Measurements from ENCODE around the gene SMOC1.

Gene SMOC1

DNA sequence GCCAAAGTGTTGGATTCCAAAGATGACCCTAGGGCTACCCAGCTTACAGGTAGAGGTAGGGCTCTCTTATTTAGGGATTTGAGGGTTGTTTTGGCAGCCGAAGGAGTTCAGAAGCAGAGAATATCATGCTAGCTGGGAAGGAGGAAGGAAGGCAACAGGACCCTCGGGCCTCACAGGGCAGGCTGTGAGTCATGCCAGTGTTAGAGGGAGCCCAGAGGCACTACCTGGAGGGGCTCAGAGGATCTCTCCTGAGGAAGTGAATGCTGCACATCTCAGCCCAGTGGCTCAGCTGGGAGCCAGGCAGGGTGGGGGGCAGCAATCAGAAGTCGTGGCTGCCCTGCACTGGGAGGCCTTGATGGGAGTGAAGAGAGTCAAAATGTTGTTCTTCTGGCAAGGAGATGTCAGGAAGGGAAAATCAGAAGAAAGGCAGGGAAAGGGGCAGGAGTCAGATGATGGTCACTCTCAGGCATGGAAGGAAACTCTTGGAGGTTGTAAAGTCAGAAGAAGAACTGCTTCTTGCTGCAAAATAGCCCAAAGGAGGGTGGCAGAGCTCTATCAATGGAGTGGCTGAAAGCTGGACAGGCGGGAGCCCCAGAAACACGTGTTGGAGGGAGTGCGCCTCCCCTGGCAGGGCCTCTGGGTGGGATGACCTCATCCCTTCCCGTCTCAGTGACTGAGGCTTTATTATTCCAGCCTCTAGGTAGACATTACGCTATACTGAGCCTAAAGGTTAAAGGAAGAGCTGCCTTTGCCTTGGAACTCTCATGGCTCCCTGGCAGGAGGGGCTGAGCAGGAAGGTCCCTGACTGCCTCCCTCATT is 141.3 kb downstream of the SMOC1 start:
- no peak for TF ChIP-seq ZNF274 (IDR thresholded peaks at IDR 0.05; ENCODE audit: low read depth, low read length)
- no peak overlapping the region for H3K4me3 ChIP-seq (ENCODE audit: low read length)

DNA sequence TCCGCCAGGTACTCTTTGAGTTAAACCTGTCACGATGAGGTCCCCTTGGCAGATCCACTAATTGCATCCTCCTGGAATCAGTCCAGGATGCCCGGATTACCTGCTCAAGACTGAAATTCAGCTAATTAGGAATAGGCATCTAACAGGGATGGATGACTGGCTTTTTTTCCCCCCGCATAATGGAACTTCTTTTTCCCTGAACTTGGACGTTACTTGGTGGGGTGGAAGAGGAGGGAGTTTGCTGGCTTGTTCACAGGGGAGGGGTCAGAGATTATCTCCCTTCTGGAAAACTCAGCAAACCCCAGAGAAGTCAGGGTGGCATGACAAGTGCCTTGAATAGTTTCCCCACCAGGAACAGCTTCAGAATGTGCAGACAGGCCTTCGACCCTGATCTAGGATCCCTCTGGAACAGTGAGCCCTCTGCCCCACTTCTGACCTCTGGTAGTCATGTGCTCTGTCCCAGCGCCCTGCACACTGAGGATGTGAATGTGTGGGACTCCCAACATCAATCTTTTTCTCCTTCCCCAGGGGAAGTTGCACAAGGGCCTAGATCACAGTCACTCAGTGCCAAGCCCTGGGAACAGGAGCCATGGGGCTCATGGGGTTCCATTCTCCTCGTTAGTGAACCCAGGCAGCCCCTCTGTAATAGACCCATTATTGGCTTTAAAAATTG is 142.5 kb downstream of the SMOC1 start:
- no peak overlapping the region for H3K4me3 ChIP-seq (ENCODE audit: low read length)
- no peak for TF ChIP-seq ZNF274 (IDR thresholded peaks at IDR 0.05; ENCODE audit: low read depth, low read length)

DNA sequence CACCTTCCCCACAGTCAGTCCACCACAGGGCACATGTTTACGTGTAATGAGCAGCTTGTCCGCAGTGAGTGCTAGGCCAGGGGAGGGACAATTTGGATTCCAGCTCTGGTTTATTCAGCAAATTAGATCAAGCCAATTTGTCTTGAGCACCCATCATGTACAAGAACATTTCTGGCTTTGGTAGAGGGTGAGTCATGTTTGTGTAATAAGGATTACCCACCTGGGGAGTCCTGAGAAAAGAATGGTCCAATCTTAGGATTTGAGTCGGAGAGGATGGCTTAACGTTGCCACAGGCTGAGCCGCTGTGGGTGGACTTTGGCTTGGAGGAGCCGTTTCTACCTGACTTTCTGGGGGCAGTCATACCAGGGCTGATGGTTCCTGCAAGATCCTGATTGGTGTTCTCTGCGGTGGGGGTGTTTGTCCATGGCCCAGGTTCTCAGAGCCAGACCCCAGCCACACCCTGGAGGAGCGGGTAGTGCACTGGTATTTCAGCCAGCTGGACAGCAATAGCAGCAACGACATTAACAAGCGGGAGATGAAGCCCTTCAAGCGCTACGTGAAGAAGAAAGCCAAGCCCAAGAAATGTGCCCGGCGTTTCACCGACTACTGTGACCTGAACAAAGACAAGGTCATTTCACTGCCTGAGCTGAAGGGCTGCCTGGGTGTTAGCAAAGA is 143.7 kb downstream of the SMOC1 start:
- H3K4me3 ChIP-seq (ENCODE audit: low read length) = no peak overlapping the region
- TF ChIP-seq ZNF274 (IDR thresholded peaks at IDR 0.05; ENCODE audit: low read depth, low read length) = no peak

DNA sequence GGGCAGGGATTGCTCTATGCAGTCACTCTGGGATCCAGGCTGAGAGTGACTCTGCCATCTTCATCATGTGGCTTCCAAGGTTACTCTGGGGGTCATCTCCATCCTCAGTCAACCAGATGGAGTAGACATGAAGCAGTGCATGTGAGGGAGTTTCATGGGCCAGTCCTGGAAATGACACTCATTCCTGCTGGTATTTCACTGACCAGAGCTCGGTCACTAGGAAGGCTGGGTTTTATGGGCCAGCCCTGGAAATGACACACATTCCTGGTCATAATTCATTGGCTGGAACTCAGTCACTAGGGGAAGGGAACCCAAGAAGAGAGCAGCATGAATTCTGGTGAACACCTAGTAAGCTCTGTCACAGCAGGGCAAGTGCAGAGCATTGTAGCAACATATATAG is 144.7 kb downstream of the SMOC1 start:
- no peak for TF ChIP-seq ZNF274 (IDR thresholded peaks at IDR 0.05; ENCODE audit: low read depth, low read length)
- H3K4me3 ChIP-seq (ENCODE audit: low read length) = no peak overlapping the region

DNA sequence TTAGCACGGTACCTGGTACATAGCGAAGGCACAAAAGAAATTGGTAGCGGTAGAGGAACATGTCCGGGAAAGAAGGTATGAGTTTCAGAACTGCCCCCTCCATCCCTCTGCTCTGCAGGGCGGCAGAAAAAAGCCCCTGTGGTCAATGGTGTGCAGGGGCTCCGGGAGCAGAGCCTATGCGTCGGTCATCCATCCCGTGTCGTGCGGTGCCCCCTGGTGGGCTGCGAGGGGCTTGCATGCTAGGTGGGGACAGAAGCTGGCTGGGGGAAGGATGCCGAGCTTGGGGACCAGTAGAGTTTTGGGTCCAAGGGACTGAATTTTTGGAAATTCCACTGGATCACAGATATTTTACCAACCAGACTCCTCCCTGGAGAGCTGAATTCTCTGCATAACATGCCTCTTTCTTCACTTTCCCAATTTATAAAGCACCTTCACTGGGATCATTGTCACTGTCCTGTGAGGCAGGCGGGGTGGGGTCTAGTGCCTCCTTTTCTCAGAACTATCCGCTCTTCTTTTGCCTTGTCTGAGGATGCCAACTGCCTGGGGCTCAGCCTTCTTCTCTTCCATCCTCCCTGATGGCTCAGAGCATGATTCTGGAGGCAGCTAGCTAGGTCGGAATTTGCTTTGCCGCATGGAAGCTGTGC is 148.7 kb downstream of the SMOC1 start:
- no peak overlapping the region for H3K4me3 ChIP-seq (ENCODE audit: low read length)
- TF ChIP-seq ZNF274 (IDR thresholded peaks at IDR 0.05; ENCODE audit: low read depth, low read length) = no peak

DNA sequence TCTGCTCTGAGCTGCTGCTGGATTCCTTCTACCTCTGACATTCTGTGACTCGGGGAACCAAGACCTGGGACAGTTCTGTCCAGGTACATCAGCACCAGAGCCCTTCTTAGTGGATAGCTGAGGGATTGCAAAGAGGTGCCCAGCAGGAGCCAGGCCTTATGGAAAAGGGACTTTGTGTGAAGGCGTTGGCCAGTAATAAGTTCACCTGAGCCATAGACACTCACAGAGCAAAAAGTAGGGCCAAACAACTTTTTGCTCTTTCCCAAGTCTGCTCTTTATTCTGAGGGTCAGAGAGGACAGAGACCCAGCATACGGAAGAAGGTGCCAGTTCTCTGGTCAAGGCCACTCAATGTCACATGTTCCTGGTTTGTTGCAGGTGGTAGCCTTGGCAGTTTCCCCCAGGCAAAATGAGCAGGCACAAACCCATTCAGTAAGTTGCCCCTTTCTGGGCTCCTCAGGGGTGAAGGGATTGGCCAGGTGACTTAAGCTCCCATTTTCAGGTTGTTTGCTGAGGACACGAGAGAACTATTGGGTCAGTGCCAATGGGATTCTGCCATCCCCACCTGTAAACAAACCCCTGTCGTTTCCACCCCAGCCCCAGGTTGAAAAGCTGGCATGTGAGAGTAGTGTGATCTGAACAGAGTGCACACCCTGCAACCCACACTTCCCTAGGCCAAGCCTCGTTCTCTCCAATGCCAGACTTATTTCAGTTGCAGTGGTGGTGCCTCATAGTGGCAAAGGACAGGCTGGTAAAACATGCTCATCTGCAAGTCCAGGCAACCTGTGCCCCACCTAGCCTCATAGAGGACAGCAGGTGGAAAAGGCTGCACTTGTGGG is 150.3 kb downstream of the SMOC1 start:
- H3K4me3 ChIP-seq (ENCODE audit: low read length) = no peak overlapping the region
- no peak for TF ChIP-seq ZNF274 (IDR thresholded peaks at IDR 0.05; ENCODE audit: low read depth, low read length)

DNA sequence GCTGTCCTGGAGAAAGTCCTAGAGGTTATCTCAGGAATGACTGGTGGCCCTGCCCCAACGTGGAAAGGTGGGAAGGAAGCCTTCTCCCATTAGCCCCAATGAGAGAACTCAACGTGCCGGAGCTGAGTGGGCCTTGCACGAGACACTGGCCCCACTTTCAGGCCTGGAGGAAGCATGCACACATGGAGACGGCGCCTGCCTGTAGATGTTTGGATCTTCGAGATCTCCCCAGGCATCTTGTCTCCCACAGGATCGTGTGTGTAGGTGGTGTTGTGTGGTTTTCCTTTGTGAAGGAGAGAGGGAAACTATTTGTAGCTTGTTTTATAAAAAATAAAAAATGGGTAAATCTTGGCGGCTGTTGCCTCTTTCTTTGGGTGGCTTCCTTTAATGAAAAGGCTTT is 152.8 kb downstream of the SMOC1 start:
- TF ChIP-seq ZNF274 (IDR thresholded peaks at IDR 0.05; ENCODE audit: low read depth, low read length) = no peak
- H3K4me3 ChIP-seq (ENCODE audit: low read length) = no peak overlapping the region

DNA sequence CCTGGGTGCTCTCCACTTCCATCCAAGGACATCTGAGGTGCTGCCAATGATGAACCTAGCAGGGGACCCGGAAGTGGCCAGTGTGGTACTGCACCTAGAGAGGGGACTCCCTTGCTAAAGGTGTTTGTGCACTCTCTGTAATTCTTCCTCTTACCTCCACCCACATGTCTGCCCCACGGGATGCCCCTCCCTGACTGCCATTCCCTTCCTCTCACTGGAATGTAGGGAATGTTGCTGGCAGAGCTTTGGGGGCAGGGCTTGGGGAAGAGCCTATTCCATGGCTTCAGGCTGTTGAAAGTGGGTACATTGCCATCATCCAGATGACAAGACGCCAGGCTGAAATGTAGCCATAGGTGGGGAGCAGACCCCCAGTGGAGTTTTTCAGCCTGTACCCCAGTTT is 153.2 kb downstream of the SMOC1 start:
- no peak for TF ChIP-seq ZNF274 (IDR thresholded peaks at IDR 0.05; ENCODE audit: low read depth, low read length)
- no peak overlapping the region for H3K4me3 ChIP-seq (ENCODE audit: low read length)

DNA sequence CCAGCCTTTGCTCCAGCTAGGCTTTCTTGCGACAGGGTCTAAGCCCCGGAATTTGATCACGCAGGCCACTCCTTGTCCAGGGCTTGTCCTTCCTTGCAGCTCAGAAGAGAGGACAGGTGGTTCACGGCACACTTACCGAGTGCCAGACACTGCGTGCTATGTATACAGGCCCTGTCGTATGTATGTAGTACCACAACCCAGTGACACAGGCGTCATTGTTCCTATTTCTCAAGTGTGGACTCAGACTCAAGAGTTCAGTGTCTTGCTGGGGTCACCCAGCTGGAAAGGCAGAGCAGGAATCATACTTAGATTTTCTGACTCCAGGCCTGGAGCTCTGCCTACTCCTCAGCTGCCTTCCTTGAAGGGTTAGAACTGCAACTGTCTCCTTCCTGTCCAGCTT is 153.9 kb downstream of the SMOC1 start:
- H3K4me3 ChIP-seq (ENCODE audit: low read length) = no peak overlapping the region
- TF ChIP-seq ZNF274 (IDR thresholded peaks at IDR 0.05; ENCODE audit: low read depth, low read length) = no peak

DNA sequence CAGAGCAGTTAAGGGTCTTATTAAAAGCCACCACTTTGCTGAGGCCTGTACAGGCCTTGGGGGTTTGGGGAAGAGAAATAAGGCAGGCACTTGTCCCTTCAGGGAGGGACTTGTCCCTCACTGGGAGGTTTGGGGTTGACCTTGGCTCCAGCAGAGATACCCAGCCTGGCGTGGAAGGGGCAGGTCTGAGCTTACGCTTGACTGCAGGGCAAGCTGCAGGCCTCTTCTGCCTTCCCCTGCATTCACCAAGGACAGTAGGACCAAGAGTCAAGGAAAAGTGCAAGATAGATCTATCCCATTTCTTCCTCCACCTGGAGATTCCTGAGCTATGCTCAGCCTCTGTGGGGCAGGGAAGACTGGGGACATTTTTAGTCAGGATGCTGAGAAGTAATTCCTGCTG is 154.3 kb downstream of the SMOC1 start:
- TF ChIP-seq ZNF274 (IDR thresholded peaks at IDR 0.05; ENCODE audit: low read depth, low read length) = no peak
- H3K4me3 ChIP-seq (ENCODE audit: low read length) = no peak overlapping the region

DNA sequence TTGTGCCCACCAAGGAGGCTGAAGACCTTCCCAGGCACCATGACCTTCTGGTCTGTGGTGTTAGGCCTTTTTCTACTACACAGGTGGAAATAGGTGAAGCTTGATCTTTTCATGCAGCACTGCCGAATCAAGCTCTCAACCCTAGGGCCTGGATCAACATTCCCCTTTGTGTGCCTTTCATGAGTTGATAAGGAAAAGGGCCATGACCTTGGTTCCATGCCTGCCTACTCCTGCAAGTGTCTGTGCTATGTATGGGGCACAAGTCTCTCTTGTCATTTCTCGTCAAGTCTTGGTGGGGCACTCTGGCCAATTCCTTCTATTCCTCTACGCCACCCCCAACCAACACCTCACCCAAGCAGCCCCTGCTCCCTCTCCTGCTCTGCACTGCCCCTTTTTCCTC is 155.0 kb downstream of the SMOC1 start:
- TF ChIP-seq ZNF274 (IDR thresholded peaks at IDR 0.05; ENCODE audit: low read depth, low read length) = no peak
- H3K4me3 ChIP-seq (ENCODE audit: low read length) = no peak overlapping the region

DNA sequence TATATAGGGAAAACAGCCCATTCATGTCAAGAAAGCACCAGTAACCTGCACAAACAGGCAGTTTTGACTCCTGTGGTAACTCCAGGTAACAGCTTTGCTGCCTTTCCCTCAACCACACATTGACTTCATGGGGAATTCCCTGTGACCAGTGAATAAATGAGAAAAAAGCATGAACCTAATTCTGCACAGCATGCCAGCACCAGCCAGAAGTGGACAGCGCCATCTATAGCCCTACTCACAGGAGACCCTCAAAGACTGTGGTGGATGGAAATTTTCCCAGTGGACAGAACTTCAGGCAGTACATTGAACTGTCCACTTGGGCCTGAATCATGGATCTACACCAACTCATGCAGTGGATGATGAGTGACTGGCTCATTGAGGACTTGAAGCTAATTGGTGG is 157.4 kb downstream of the SMOC1 start:
- no peak for TF ChIP-seq ZNF274 (IDR thresholded peaks at IDR 0.05; ENCODE audit: low read depth, low read length)
- H3K4me3 ChIP-seq (ENCODE audit: low read length) = no peak overlapping the region

DNA sequence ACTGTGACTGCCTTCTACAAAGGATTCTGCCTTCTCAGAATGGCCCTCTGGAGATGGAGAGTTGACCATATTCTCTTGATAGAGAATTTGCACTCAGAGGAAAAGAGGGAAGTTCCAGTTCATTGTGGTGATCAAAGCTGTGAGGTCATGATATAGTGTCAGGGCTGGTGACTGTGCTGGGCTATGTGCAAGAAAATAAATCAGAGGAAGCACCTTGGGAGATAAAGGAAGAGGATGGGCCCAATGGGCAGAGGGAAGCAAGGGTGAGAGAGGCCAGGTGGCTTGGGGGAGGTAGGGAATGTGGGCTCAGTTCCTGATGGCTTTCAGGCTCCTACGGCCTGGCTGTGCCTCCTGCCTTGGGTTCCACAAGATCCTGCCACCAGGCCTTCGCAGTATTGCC is 163.8 kb downstream of the SMOC1 start:
- H3K4me3 ChIP-seq (ENCODE audit: low read length) = no peak overlapping the region
- no peak for TF ChIP-seq ZNF274 (IDR thresholded peaks at IDR 0.05; ENCODE audit: low read depth, low read length)

DNA sequence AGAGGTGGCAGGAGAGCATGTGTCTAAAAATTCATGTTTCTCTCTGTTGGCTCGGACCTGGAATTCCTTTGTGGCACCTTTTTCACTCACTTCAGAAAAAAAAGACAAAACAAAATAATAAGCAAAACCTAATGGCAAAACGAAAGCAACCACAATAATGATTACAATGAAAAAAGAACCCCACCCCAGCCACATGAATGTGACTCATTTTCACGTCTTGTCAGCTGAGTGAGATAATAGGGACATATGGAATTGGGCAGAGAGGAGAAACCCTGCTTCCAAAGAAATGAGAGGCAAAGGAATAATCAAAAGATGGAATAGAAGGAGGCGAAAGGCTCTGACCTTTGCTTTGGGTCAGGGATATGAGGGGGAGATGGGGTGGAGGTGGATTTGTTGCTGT is 166.1 kb downstream of the SMOC1 start:
- TF ChIP-seq ZNF274 (IDR thresholded peaks at IDR 0.05; ENCODE audit: low read depth, low read length) = no peak
- no peak overlapping the region for H3K4me3 ChIP-seq (ENCODE audit: low read length)

Data from GM08714 (cell line).